H1 (cell line): ENCODE results near the gene CALD1. TPM values are rescaled to one million over a fixed set of nuclear protein-coding genes. Genes with fewer than 3 reads are reported as not detected.

Source experiments
- CTCF ChIA-PET: fragments of 300-600 bp; sonication (Branson Sonifier 250); formaldehyde crosslinking; loops from one replicate; lab custom pipeline; 2021; ENCODE audit not compliant: partially characterized antibody; lab: Charles Lee
- POLR2A ChIA-PET: fragments of 300-600 bp; sonication (Branson Sonifier 250); formaldehyde crosslinking; loops from one replicate; lab custom pipeline; 2021; ENCODE audit warnings: inconsistent platforms; ENCODE audit not compliant: partially characterized antibody; lab: Charles Lee
- DNase-seq, 2 experiments: peaks; one replicate each; pipeline versions ENCODE4 v3.0.0 to v3.0.0-alpha.2; 2010 to 2022; ENCODE audit warnings: low spot score in 2 of 2, low read depth in 1 of 2, mixed read lengths in 1 of 2
- FAIRE-seq: peaks from 2 replicates; lab custom pipeline; 2011; peaks lifted over from hg19 to GRCh38; lab: Jason Lieb, UNC
- H2AFZ ChIP-seq: 2 replicates; pipeline ENCODE4 v1.8.1; 2012; ENCODE audit warnings: low read length, inconsistent platforms
- H2AK5ac ChIP-seq: 2 replicates; pipeline ENCODE4 v1.6.1; 2013; ENCODE audit warnings: low read depth, low read length
- H2BK120ac ChIP-seq: replicated peaks from 2 replicates; pipeline ENCODE3; 2013; ENCODE audit warnings: low read depth, low read length, inconsistent platforms
- H2BK12ac ChIP-seq: 2 replicates; pipeline ENCODE4 v1.6.1; 2013; ENCODE audit warnings: low read depth, low read length
- H2BK15ac ChIP-seq: 2 replicates; pipeline ENCODE4 v1.6.1; 2013; ENCODE audit warnings: low read length
- H2BK20ac ChIP-seq: 2 replicates; pipeline ENCODE4 v1.6.1; 2013; ENCODE audit warnings: low read length
- H2BK5ac ChIP-seq: 2 replicates; pipeline ENCODE4 v1.6.1; 2013; ENCODE audit warnings: low read depth, low read length
- H3K14ac ChIP-seq: 2 replicates; pipeline ENCODE4 v1.6.1; 2013; ENCODE audit warnings: inconsistent platforms; ENCODE audit not compliant: insufficient read length
- H3K18ac ChIP-seq: 2 replicates; pipeline ENCODE4 v1.6.1; 2013; ENCODE audit warnings: low read length; ENCODE audit errors: extremely low read depth
- H3K23ac ChIP-seq: 2 replicates; pipeline ENCODE4 v1.6.1; 2013; ENCODE audit warnings: inconsistent platforms; ENCODE audit not compliant: insufficient read length
- H3K23me2 ChIP-seq: 2 replicates; pipeline ENCODE4 v1.6.1; 2013; ENCODE audit warnings: low read depth, low read length
- H3K27ac ChIP-seq: 2 replicates; pipeline ENCODE4 v1.6.1; 2011; ENCODE audit warnings: low read depth, low read length, inconsistent platforms
- H3K27me3 ChIP-seq, 4 experiments: replicated peaks in 1 of 4; 1 replicate in 1 of 4; 2 replicates in 3 of 4; pipeline versions ENCODE4 v1.6.1 to v1.8.1; 2011 to 2013; ENCODE audit warnings: low read length in 3 of 4, mild to moderate bottlenecking in 3 of 4, inconsistent platforms in 2 of 4, mixed read lengths in 2 of 4, moderate library complexity in 1 of 4; ENCODE audit not compliant: control insufficient read depth in 3 of 4, insufficient read depth in 3 of 4; ENCODE audit errors: extremely low read depth in 1 of 4
- H3K36me3 ChIP-seq, 4 experiments: 2 replicates each; pipeline versions ENCODE4 v1.6.1 to v1.8.1; 2011 to 2013; ENCODE audit warnings: mild to moderate bottlenecking in 4 of 4, low read length in 3 of 4, moderate library complexity in 2 of 4, control low read depth in 1 of 4, inconsistent platforms in 1 of 4; ENCODE audit not compliant: insufficient read depth in 4 of 4, control insufficient read depth in 2 of 4
- H3K4ac ChIP-seq: replicated peaks from 2 replicates; pipeline ENCODE3; 2013; ENCODE audit warnings: low read length, low read depth, mixed read lengths, inconsistent platforms; ENCODE audit not compliant: insufficient read length
- H3K4me1 ChIP-seq, 4 experiments: replicated peaks in 1 of 4; 1 replicate in 1 of 4; 2 replicates in 3 of 4; pipeline versions ENCODE4 v1.6.1 to v1.8.1; 2011 to 2013; ENCODE audit warnings: low read length in 3 of 4, inconsistent platforms in 2 of 4, mixed read lengths in 1 of 4; ENCODE audit not compliant: insufficient read depth in 4 of 4, control insufficient read depth in 3 of 4
- H3K4me2 ChIP-seq, 2 experiments: 2 replicates each; pipeline versions ENCODE4 v1.6.1 to v1.8.1; 2011 to 2013; ENCODE audit warnings: low read depth in 2 of 2, low read length in 2 of 2, control low read depth in 1 of 2, inconsistent platforms in 1 of 2, mild to moderate bottlenecking in 1 of 2; ENCODE audit not compliant: insufficient read depth in 1 of 2
- H3K4me3 ChIP-seq, 4 experiments: fragments of 200-600, 300-600 bp in 1 of 4; sonication (generic), shearing (Covaris generic), sonication (Bioruptor Twin) in 1 of 4; 2 replicates each; pipeline versions ENCODE4 v1.5.1 to v1.8.1; 2011 to 2016; ENCODE audit warnings: low read length in 4 of 4, low read depth in 3 of 4, control low read depth in 2 of 4, inconsistent platforms in 2 of 4, mild to moderate bottlenecking in 2 of 4, mixed read lengths in 1 of 4, moderate library complexity in 1 of 4; ENCODE audit not compliant: insufficient read depth in 2 of 4; ENCODE audit errors: extremely low read depth in 1 of 4
- H3K56ac ChIP-seq: replicated peaks from 2 replicates; pipeline ENCODE3; 2013; ENCODE audit warnings: low read depth, mild to moderate bottlenecking, mixed read lengths, low read length, inconsistent platforms; ENCODE audit not compliant: insufficient read length
- H3K79me1 ChIP-seq: 2 replicates; pipeline ENCODE4 v1.6.1; 2013; ENCODE audit warnings: low read depth, low read length, control low read depth
- H3K79me2 ChIP-seq, 2 experiments: 2 replicates each; pipeline versions ENCODE4 v1.6.1 to v1.8.1; 2012 to 2013; ENCODE audit warnings: low read length in 2 of 2, mild to moderate bottlenecking in 2 of 2, inconsistent platforms in 1 of 2; ENCODE audit not compliant: insufficient read depth in 2 of 2, control insufficient read depth in 1 of 2
- H3K9ac ChIP-seq, 4 experiments: replicated peaks in 1 of 4; 1 replicate in 1 of 4; 2 replicates in 3 of 4; pipeline versions ENCODE4 v1.6.1 to v1.8.1; 2011 to 2013; ENCODE audit warnings: low read depth in 3 of 4, low read length in 3 of 4, control low read depth in 2 of 4, mild to moderate bottlenecking in 2 of 4, moderate library complexity in 2 of 4, inconsistent platforms in 1 of 4; ENCODE audit errors: extremely low read depth in 1 of 4
- H3K9me3 ChIP-seq, 2 experiments: 2 replicates each; pipeline versions ENCODE4 v1.6.1 to v1.8.1; 2012 to 2013; ENCODE audit warnings: mild to moderate bottlenecking in 2 of 2, moderate library complexity in 2 of 2, control low read depth in 1 of 2, inconsistent platforms in 1 of 2, low read depth in 1 of 2, low read length in 1 of 2, mixed read lengths in 1 of 2; ENCODE audit not compliant: insufficient read depth in 2 of 2
- H4K20me1 ChIP-seq, 2 experiments: replicated peaks in 1 of 2; 2 replicates each; pipeline versions ENCODE3 to v1.8.1; 2011 to 2013; ENCODE audit warnings: inconsistent platforms in 2 of 2, low read length in 2 of 2, mild to moderate bottlenecking in 1 of 2; ENCODE audit not compliant: insufficient read depth in 2 of 2, control insufficient read depth in 1 of 2
- H4K5ac ChIP-seq: 2 replicates; pipeline ENCODE4 v1.6.1; 2013; ENCODE audit warnings: low read length, low read depth, mixed read lengths, inconsistent platforms; ENCODE audit not compliant: insufficient read length
- H4K8ac ChIP-seq: 2 replicates; pipeline ENCODE4 v1.8.0; 2013; ENCODE audit warnings: mild to moderate bottlenecking, moderate library complexity, low read length, inconsistent platforms; ENCODE audit not compliant: insufficient read depth; ENCODE audit errors: extremely low read depth
- H4K91ac ChIP-seq: replicated peaks from 2 replicates; pipeline ENCODE3; 2013; ENCODE audit warnings: low read length, mixed read lengths, inconsistent platforms; ENCODE audit not compliant: insufficient read length
- SIN3A ChIP-seq, 2 experiments: IDR thresholded peaks in 1 of 2; conservative IDR thresholded peaks in 1 of 2; 2 replicates each; pipeline ENCODE4 v1.6.1; 2011 to 2012; ENCODE audit warnings: low read length in 2 of 2, improper control_type of control experiment in 1 of 2, low read depth in 1 of 2, mild to moderate bottlenecking in 1 of 2
- TCF12 ChIP-seq: IDR thresholded peaks from 2 replicates; pipeline ENCODE4 v1.6.1; 2011; ENCODE audit warnings: low read depth, mild to moderate bottlenecking, low read length
- WGBS, 2 experiments: shearing (Covaris generic) in 1 of 2; methylation state at CpG; one replicate each; pipeline versions ENCODE4 v1.1.6 to v1.1.7; 2013 to 2015; ENCODE audit warnings: low lambda C conversion rate in 2 of 2, mixed read lengths in 2 of 2, inconsistent platforms in 1 of 2, low coverage in 1 of 2, missing lambda C conversion rate in 1 of 2; ENCODE audit not compliant: insufficient replicate concordance in 2 of 2, insufficient coverage in 1 of 2, insufficient read length in 1 of 2; ENCODE audit errors: extremely low coverage in 1 of 2, missing lambda C conversion rate in 1 of 2; 5-methylcytosine and 5-hydroxymethylcytosine counted together
- polyA plus RNA-seq, 7 experiments: library from polyadenylated mRNA; depleted of rRNA in 3 of 7; stranded (reverse) in 5 of 7; unstranded in 2 of 7; fragments of >200 nt in 5 of 7; fragments of 200-250 nt in 2 of 7; gene quantifications; 1 replicate in 5 of 7; 2 replicates in 1 of 7; 4 replicates in 1 of 7; pipeline versions ENCODE4 v1.2.1 to v1.2.3, GENCODE V29; 2011 to 2013; ENCODE audit warnings: missing spikeins in 2 of 7, mixed read lengths in 2 of 7
- total RNA-seq: library from RNA; stranded (reverse); fragmentation: NEBNext Ultra II Directional; extraction: Animal tissue kit (Norgen Biotek cat#: 25700); gene quantifications from 2 replicates; pipeline ENCODE4 v1.2.1, GENCODE V29; 2021
- TF ChIP-seq, protein P1 (sequence below): IDR thresholded peaks from 2 replicates; pipeline ENCODE4 v1.6.1; 2011; ENCODE audit warnings: low read depth, mild to moderate bottlenecking, low read length; ENCODE audit not compliant: insufficient read depth

The CALD1 gene
- total and polyA plus RNA-seq, 2 of the 8 experiments (the other 6 are each of a cell fraction or from before 2014, with no cell fraction given): 34.3 to 177 TPM

DNA sequence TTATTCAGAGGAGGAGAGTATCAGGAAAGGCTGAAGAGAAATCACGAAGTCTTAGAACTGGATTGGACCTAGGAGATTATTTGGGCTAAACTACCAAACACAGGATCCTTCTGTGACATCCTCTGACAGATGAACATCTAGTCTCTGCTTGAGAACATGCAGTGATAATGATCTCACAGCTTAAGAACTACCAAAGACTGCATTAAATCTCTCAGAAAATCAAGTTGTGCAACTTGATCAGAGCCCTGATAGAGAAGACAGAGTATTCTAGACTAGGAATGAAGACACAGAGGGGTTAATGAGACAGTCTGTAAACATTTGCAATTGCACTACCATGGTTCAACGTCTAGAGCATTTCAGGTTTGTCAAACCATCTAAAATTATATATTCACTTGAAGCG is 169.7 kb downstream of the CALD1 start:
- H2BK20ac ChIP-seq: no peak overlapping the region
- no peaks in the 10 kb centered on the region for H3K23me2 ChIP-seq
- no peaks in the 10 kb centered on the region for H3K4me1 ChIP-seq
- no peaks in the 10 kb centered on the region for H3K9me3 ChIP-seq
- H3K79me1 ChIP-seq: no peaks in the 10 kb centered on the region
- H2BK5ac ChIP-seq: no peak overlapping the region
- FAIRE-seq (no peak), DNase-seq (no peak)
- H2BK120ac ChIP-seq: no peak overlapping the region
- H3K27me3 ChIP-seq: peaks cover 0 to 1% (median 0%) of the 10 kb centered on the region in 4 experiments; a peak in 1 of 7 replicates
- H3K4ac ChIP-seq: no peak overlapping the region
- no peak overlapping the region for H3K27ac ChIP-seq
- H2BK15ac ChIP-seq: no peak overlapping the region
- no peak overlapping the region for H2BK12ac ChIP-seq
- no peaks in the 10 kb centered on the region for H3K79me2 ChIP-seq
- no peak overlapping the region for H4K91ac ChIP-seq
- POLR2A ChIA-PET: no interaction called here
- no peak overlapping the region for H3K14ac ChIP-seq
- H4K20me1 ChIP-seq: no peaks in the 10 kb centered on the region
- no peak overlapping the region for H2AFZ ChIP-seq
- no peak overlapping the region for H4K8ac ChIP-seq
- 88% methylated on average over 3 of the region's 3 CpGs; no CpG with 5 or more reads in 1 of the 2 experiments for WGBS, 2 experiments
- peaks cover 5 to 31% (median 16%) of the 10 kb centered on the region in 4 experiments; a peak in 7 of 8 replicates for H3K36me3 ChIP-seq
- H2AK5ac ChIP-seq: no peak overlapping the region
- no peak overlapping the region for H3K56ac ChIP-seq
- CTCF ChIA-PET: interaction anchor here (0.7 to 1.9 kb wide), 3 partner anchors 12 to 289 kb away, joined by 3 to 4 read pairs (median 3); no protein-coding TSS in a partner anchor
- H3K18ac ChIP-seq: no peak overlapping the region
- H3K9ac ChIP-seq: no peak overlapping the region
- H4K5ac ChIP-seq: no peak overlapping the region
- no peak overlapping the region for H3K4me3 ChIP-seq
- H3K4me2 ChIP-seq: no peak overlapping the region
- no peak for TF ChIP-seq TCF12
- TF ChIP-seq, protein P1, sequence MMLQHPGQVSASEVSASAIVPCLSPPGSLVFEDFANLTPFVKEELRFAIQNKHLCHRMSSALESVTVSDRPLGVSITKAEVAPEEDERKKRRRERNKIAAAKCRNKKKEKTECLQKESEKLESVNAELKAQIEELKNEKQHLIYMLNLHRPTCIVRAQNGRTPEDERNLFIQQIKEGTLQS: no peak
- TF ChIP-seq SIN3A (conservative IDR thresholded peaks at IDR 0.05 in 1 of 2, IDR thresholded peaks at IDR 0.05 in 1 of 2; ENCODE audit: low read depth in 1 of 2, low read length in 2 of 2): no peak
- no peak overlapping the region for H3K23ac ChIP-seq
